Measurements from ENCODE around the gene SPARC.

GRCh38 chr5:151628112-151628823 is 58.4 kb downstream of the SPARC start:
- TF ChIP-seq POLR2A (IDR thresholded peaks at IDR 0.05), result no peak
- no peak for TF ChIP-seq CTCF (IDR thresholded peaks at IDR 0.05)
